GM18951 (cell line): ENCODE results near the gene SUCLA2.
"Not testable (repeated sequence)": the region's sequence is repeated elsewhere in the genome, so short reads cannot be mapped to it uniquely, and the experiment has no call there.

ENCODE experiments used
- POLR2A ChIP-seq: IDR thresholded peaks from 4 replicates; pipeline ENCODE4 v1.6.1; 2011; ENCODE audit warnings: mild to moderate bottlenecking; ENCODE audit not compliant: insufficient read length, insufficient read depth; ENCODE audit errors: extremely low read depth
- in situ Hi-C: fragments of 300-500 bp; cut with MboI; formaldehyde crosslinking; loops from one replicate; pipeline ENCODE4 v1.12.0; 2022; ENCODE audit warnings: low sequenced_read_pairs, mixed read lengths, inconsistent platforms; ENCODE audit not compliant: unreplicated experiment

Gene SUCLA2

DNA sequence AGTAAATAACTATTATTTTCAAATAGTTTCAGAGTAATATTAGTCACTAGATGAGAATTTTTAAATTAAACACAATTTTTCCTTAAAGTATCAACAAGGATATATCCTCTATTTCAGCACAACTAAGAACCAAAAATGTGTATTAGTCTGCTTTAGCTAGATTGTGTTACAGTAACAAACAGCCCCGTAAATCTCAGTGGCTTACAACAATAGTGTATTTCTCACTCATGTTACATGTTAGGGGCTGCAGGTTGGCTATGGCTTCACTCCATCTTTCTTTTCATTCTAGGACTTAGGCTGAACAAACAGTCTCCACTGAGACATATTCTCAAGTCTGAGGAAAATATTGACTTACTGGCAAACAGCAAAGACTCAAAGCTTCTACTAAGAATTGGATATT, 11.6 kb upstream of the SUCLA2 start:
- no peak for TF ChIP-seq POLR2A
- in situ Hi-C loops: no loop called here

GRCh38 chr13:48010698-48011097, 9.6 kb upstream of the SUCLA2 start:
- no peak for TF ChIP-seq POLR2A
- in situ Hi-C loops: no loop called here

DNA sequence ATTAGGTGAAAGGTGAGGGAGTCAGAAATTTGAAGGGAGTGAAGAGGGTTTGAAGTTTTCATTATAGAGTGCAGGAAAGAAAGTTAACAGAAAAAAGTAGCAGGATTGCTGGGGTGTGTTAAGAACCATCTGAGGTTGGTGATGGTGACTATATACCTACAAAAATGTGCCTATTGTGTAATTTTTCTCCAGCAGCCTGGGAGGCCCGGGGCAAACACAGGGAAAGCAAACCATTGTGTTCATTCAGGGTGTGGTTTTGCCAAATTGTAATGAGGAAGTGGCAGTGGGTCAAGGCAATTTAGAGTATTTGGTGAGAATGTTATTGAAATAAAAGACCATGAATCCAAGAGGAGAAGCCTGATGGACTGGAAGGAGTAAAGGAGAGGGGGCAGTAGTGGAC, 8.2 kb upstream of the SUCLA2 start:
- no peak for TF ChIP-seq POLR2A
- in situ Hi-C loops: no loop called here

DNA sequence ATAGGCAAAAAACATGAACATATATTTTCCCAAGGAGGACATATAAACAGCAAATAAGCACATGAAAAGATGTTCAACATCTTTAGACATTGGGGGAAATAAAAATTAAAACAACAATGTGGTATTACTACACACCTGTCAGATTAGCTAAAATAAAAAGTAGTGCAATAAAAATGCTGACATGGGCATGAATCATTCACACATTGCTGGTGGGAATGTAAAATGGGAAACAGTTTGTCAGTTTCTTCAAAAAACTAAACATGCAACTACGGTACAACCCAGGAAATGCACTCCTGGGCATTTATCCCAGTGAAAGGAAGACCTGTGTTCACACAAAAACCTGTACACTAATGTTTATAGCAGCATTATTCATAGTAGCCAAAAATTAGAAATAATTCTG, 5.3 kb upstream of the SUCLA2 start:
- no peak for TF ChIP-seq POLR2A

GRCh38 chr13:48004201-48004600, 3.1 kb upstream of the SUCLA2 start:
- in situ Hi-C loops: no loop called here
- TF ChIP-seq POLR2A: no peak

More for the DNA sequence above, 5.3 kb upstream of the SUCLA2 start:
- in situ Hi-C loops: no loop called here

DNA sequence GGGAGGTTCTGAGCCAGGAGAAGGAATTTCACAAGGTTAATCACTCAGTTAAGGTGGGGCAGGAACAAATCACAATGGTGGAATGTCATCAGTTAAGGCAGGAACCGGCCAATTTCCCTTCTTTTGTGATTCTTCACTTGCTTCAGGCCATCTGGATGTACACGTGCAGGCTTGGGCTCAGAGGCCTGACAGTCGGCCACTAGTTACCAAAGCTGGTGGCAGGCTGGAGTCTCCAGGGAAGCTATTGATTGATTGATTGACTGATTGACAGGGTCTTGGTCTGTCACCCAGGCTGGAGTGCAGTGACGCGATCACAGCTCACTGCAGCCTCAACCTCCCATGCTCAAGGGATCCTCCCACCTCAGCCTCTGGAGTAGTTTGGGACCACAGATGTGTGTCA, 926 bp upstream of the SUCLA2 start:
- in situ Hi-C loops: not testable (repeated sequence)

DNA sequence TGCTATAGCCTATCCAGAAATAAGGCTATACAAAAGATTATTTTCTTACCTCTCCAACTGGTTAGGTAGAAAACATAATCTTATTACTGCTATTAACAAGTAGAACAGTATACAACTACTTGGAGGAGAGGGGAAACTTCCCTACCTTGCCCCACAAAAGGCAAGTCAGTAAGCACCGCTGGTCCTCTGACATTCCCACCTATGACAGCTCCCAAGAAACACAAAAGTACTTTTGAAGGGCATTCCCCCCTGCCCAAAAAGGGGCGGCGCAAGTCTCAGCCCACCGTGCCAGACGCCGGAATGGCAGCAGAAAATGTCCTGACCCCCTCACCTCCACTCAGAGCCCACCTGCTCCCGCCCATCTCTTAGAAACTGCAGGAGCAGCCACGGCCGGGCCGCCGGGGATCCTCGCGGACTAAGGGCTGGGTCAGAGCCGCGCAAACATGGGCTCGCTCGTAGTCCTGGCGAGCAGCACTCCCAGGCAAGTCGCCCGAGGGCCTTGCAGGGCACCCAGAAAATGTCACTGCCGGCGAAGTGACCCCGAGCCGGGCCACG, 437 bp downstream of the SUCLA2 start:
- in situ Hi-C loops: no loop called here
- no peak for TF ChIP-seq POLR2A

DNA sequence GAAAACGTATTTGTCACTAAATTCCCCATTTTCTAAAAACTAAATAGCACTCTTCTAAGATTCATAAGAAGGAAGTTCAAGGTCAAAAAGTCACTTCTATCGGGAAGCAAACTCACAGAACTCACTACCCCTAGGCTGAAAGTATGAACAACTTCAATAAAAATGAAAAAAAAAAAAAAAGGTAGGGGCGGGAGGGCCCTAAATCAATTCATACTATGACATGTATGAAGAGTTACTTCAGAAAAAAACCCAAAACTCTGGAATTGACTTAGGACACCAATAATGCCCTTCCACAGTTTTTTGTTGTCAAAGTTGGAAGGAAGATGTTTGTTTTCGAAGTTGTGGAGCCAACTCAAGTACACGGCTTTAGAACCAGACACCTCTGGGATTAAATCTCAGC, 1.1 kb downstream of the SUCLA2 start:
- in situ Hi-C loops: no loop called here

GRCh38 chr13:47997384-47997783, 3.7 kb downstream of the SUCLA2 start:
- in situ Hi-C loops: no loop called here
- TF ChIP-seq POLR2A: no peak

More for the DNA sequence above, 1.1 kb downstream of the SUCLA2 start:
- TF ChIP-seq POLR2A: no peak

DNA sequence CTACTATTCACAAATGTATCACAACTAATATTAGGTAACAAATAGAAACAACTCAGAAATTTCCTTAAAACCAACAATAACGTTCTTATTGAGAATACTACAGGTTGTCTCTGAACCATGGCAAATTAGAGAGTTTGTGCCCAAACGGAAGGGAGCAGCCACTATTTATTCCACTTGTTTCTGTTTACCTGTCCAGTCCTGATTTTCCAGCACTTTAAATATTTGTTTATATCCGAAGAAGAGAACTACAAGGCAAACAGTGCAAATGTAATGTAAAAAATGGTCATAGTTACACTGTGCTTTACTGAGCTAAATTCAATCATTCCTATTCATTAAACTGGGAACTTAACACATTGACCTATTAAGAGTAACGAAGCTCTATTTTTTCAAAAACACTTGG, 9.2 kb downstream of the SUCLA2 start:
- in situ Hi-C loops: no loop called here
- TF ChIP-seq POLR2A: no peak

GRCh38 chr13:47990920-47991466, 10.1 kb downstream of the SUCLA2 start:
- TF ChIP-seq POLR2A: no peak
- in situ Hi-C loops: no loop called here

DNA sequence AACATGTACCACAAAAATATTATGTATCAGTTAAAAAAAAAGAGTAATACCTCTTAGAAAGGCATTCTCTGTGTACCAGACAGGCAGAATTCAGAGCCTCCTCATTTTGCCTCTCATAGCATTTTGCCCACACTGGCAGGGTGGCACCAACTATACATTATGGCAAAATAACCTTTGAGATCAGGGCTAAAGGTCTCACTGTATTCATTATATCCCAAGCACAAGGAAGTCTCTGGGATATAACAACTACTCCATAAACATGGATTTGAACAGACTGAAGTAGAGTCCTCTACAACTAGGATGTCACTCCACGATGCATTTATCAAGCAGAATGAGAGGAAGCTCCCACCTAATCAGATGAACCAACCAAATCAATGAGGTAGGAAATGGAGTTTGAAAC, 10.6 kb downstream of the SUCLA2 start:
- TF ChIP-seq POLR2A: no peak
- in situ Hi-C loops: no loop called here

- in situ Hi-C loops: no loop called here
- TF ChIP-seq POLR2A: no peak
These were observed 18.0 kb downstream of the SUCLA2 start for GRCh38 chr13:47983070-47983469.

DNA sequence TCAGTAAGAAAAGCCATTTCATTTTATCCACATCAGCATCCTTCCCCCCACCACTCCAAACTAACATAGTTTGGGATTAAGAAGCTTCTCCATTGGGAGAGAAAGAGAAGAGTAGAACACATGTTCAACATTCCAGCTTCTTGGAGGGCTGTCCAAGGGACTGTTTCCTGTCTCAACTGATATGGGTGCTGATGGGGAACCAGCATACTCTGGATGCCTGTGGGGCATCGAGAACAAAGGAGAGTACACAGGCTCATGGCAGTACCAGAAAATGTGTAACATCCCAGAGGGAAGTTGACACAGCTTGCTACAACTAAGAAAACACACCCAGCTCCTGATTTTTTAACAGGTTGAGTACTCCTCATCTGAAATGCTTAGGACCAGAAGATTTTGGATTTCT, 24.7 kb downstream of the SUCLA2 start:
- in situ Hi-C loops: no loop called here
- no peak for TF ChIP-seq POLR2A

DNA sequence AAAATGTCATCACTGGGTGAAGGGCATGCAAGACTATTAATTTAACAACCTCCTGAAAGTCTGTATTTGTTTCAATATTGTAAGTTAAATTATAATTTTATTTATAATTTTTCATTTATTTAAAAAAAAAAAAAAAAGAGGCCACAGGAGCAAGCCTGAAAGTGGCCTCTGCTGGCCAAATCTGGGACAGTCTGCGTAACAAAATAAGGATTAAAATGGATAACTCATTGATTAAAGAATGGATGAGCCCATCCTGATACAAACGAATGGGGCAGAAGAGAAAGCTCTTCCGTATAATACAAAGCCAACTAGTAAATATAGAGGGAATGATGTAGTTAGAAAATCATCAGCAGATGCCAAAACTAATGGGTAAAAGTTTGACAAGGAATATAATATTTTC, 36.2 kb downstream of the SUCLA2 start:
- TF ChIP-seq POLR2A: no peak
- in situ Hi-C loops: no loop called here
